NCI-H128 (cell line): Measurements from ENCODE around the gene SH3RF3.

Experiments used
- DNase-seq: peaks from one replicate; lab custom pipeline; 2025; ENCODE audit not compliant: unreplicated experiment; lab: John Stamatoyannopoulos, UW

Gene SH3RF3

DNA sequence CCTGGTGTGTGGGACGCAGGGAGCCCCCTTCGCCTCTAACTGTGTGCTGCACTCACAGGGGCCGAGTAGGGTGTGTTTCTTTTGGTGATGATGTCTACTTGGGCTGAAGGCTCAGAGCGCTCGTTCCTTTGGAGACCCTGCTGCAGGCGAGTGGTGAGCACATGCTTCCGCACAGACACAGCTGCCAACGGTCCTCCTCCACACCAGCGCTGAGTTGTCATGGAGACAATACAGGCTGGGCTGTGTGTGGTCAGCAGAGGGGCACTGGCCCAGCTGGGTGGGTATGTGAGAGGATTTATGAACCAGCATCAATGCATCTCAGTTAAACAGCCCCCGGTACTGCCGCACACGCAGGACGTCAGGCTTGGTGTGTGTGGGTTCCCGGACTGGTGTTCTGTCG lies 143.5 kb downstream of the SH3RF3 start:
- no peak for DNase-seq

DNA sequence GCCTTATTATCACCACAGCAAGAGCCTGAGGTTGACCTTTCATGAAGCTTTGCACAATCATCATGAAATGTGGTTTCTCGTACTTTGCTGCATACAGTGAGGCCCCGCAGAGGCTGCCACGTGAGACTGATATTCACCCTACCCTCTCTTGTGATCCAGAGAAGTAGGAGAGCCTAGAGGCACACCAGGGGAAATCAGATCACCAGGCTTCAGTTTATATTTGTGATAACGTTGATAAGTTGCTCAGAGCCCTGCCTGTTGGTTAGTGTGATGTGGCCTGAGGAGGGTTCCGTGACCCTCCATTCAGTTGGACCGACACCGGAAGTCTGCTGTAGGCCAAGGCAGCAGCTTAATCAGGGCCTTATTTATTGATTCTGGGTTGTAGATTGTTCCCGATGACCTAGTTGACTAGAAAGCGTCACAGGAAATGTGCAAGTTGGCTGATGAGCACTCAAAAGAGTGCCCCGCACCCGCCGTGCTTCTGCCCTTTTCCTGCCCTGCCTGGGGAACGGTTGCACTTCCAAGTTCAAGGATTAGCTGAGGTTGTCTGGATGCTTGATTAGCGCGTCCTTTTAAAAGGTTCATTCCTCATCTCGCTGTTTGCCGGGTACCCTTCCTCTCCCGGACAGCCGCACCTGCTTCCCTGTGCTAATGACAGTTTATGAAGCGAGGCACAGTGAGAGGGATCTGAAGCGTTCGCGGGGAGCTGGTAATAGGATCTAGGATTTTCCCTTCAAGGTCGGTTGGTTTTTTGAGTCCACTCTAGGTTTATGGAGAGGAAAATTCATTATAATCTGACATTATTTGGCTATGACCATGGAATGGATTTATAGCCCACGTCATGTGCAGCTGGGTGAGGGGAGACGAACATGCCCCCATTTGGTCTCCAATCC lies 146.4 kb downstream of the SH3RF3 start:
- peak; percentile 90 for DNase-seq

DNA sequence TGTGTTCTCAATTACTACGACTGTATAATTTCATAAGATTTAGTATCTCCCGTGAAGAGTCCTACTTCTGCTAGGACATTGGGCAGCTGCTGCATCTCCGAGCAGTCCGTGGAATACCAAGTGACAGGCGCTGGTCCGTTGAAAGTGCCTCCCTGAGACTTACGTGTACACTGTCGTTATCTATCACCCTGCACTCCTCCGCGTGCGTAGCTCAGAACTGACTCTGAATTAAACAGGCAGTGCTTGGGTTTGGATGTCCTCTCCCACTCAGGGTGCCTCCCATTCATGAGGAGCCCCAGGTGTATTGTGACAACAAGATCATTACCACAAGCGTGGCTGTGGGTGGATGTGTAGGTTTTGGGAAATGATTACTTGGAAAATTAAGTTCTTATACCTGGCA lies 148.4 kb downstream of the SH3RF3 start:
- DNase-seq, result no peak

- DNase-seq, result no peak
These were observed 150.3 kb downstream of the SH3RF3 start for GRCh38 chr2:109279243-109279860.

GRCh38 chr2:109280804-109281203 lies 151.8 kb downstream of the SH3RF3 start:
- no peak for DNase-seq

DNA sequence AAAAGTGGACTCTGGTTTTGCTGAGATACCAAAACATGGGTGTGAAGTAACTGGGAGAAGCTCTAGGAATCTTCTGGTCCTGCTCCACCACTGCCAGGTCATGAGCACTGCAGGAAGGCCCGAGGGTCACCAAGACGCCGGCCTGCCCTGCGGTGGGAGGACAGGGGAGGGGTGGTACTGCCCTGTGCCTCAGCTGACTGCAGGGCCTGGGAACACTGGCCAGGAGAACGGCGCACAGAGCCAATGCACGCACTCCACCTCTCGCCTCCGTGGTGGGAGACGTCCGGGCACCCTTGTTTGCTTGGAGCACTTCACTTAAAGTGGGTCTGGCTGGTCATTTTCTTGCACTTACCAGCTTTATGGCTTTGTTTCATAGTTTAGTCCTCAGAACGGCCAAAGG lies 153.4 kb downstream of the SH3RF3 start:
- DNase-seq, result no peak

GRCh38 chr2:109282865-109283264 lies 153.9 kb downstream of the SH3RF3 start:
- no peak for DNase-seq

- DNase-seq, result no peak
These were observed 155.8 kb downstream of the SH3RF3 start for GRCh38 chr2:109284826-109285225.

DNA sequence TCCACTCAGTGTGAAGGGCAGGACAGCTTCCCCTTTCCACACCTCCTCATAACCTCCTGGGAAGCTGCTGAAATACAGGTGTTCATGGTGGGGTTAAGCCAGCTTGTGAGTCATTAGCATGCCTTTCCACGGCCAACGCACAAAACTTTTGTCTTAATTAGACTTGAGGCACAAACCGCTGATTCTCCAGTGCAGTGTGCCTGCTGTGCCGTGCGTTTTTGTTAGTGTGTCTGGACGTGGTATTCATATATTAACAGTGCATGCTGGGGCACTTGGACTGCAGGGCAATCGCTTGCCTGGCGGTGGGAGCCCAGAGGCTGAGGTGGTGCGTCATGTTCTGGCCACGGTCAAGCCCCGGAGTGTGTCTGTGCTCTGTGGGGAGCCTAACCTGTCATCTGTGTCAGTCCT lies 156.2 kb downstream of the SH3RF3 start:
- DNase-seq, result no peak

GRCh38 chr2:109287413-109287812 lies 158.4 kb downstream of the SH3RF3 start:
- DNase-seq, result no peak

DNA sequence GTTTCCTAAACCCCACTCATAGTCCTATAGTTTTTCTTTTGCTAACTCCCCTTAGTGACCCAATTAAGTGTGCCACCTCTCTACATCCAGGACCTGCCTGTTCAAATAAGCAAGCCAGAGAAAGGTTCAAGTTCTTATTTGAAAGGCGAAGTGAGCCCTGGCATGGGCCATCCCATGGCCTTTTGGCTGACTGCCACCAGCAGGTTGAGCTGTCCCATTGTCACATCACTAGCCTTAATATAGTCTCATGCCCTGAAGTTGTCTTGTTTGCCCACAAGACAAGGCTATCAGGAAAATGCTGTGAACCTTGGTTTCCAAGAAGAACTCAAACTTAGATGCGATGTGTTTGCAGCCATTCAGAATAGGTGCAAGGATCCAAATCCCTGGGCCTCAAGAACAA lies 158.8 kb downstream of the SH3RF3 start:
- no peak for DNase-seq

- no peak for DNase-seq
These were observed 159.8 kb downstream of the SH3RF3 start for GRCh38 chr2:109288544-109289368.

DNA sequence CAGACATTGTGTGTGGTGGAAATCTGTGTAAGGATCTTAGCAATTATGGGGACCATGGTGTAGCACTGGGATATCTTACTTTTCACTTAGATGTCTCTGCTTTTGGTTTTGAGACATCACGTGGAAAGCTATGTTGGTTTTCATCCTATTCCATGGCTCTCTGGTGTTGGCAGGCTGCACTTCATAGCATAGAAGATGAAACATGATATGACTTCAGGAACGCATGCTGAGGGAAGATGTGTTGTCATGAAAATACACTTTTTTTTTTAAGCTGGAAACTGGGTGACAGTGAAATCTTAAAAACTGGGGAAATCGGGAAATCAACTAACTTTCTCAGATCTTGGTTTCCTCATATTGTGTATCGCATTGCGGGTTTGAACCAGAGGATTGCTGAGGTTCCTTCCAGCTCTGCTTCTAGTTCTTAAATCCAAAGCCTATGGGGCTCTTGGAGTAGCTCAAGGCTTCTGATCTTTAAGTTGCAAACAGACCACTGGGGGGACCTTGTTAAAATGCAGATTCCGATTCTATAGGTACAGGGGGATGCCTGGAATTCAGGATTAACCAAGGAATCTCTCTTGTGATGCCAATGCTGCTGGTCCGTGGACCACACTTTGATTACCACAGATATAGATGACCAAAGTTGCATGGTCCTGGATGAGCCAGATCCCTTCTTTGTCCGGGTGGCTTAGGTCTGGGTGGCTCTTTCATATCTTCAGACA lies 160.7 kb downstream of the SH3RF3 start:
- no peak for DNase-seq

GRCh38 chr2:109290887-109291643 lies 162.1 kb downstream of the SH3RF3 start:
- DNase-seq, result no peak

GRCh38 chr2:109292386-109292785 lies 163.4 kb downstream of the SH3RF3 start:
- DNase-seq, result no peak

DNA sequence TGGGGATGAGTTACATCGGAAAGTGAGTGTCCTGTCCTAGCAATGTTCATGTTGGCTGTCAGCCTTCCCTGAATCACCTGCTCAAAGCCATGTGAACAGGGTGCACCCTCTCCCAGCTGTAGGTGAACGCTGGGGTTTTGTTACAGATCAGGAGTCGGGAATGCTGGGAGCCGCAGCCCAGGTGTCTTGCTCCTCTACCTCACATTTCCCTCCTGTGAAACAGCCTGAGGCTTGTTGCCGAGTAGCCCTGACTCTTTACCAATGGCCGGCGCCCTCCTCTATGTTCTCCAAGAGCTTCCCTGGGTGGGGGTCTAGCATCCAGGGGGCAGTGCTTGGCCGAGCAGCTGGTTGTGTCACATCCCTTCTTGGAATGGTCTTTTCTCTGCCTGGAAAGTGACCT lies 164.7 kb downstream of the SH3RF3 start:
- no peak for DNase-seq

DNA sequence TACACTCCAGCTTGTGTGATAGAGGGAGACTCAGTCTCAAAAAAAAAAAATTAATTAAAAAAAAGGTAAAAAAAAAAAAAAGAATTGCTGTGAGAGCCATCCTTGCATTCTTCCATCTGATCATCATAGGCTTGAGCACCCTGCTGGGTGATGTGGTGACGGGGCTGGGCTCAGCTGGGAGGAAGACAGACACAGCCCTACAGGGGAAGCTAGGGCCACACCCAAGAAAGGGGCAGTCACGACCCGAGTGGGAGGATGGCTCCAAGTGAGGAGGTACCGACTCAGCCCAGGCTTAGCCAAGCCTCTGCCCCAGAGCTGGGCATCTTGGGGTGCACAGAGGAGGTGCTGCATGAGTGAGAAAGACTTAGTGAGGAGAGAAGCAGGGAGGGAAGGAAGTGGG lies 165.5 kb downstream of the SH3RF3 start:
- DNase-seq, result no peak

GRCh38 chr2:109295070-109295780 lies 166.2 kb downstream of the SH3RF3 start:
- no peak for DNase-seq

GRCh38 chr2:109295781-109296117 lies 166.7 kb downstream of the SH3RF3 start:
- no peak for DNase-seq
